Fibroblast of skin of right quadriceps (primary cell): Measurements from ENCODE around the gene KRT35.

Experiments
- DNase-seq: peaks from one replicate; pipeline ENCODE4 v3.0.0-alpha.2; 2013

The KRT35 gene

DNA sequence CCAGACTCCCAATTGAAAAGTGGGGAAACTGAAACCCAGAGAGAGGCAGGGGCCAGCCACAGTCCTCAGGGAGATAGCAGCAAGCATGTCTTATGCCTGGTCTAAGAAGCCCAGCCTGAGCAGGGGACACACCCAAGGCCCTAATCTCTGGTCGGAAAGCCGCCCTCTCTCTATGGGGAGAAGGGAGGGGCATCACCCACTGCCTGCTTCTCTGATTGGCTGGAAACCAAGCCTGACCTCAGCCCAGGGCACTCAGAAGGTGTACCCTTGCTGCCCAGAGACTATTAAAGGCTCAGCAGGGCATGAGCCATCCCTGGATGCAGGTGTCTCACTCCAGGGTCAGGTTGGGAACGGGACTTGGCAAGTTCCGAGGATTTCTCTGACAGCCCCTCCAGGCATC is 30.2 kb upstream of the KRT35 start:
- no peak for DNase-seq

DNA sequence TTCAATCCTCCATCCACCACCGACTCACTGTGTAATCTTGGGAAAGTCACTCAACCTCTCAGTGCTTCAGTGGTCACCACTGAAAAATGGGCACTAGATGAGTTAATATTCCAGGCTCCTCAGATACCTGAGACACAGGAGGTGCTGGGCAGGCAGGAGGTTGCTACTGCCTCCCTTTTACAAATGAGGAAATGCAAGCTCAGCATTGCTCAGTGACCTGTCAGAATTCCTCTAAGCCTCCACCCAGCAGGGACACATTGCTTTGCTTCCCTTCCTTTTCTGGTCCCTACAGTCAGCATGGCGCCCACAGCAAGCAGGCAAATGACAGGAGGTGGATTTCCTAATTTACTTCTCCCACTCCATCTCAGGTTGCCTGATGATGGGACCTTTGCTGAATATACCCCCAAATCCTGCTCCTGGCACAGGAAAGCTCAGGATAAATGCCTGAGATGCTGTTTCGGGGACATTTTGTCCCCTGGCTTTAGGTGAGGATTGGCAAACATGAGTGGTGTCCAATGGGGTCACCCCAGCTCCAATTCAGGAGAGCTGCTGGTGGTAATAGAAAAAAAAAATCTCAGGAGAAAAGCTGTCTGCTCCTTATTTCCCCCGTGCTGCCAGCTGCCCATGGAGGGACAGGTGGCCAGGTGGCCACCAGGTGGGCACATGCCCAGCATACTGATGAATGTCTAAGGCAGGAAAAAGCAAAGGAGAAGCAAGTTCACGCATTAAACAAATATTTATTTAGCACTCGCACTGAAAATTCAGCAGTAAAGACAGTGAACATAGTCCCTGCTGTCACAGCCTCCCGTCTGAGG is 29.5 kb upstream of the KRT35 start:
- no peak for DNase-seq

DNA sequence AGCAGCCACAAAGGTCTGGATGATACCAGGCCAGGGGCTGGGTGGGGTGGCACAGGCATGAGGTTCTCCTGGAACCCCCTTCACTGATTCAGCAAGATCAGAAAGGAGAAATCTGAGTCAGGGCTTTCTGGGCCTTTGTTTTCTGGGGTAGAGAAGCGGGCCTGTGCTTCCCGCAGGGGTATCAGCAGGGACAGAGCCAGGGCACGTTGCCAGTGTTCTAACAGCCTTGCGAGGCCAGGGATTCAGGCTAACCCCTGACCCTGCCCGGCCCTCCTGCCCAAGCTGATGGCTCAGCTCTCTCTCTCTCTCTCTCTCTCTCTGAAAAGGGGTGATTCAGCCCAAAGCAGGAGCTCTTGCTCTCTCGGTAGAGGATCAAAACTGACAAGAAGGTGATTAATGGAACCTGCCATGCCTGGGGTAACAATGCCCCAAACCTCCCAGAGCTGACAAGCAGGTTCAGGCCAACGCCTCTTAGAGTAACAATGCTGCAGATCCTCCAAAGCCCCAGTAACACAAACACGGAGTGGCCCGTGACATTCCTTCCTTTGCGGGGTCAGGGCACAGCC is 26.4 kb upstream of the KRT35 start:
- DNase-seq, result no peak

DNA sequence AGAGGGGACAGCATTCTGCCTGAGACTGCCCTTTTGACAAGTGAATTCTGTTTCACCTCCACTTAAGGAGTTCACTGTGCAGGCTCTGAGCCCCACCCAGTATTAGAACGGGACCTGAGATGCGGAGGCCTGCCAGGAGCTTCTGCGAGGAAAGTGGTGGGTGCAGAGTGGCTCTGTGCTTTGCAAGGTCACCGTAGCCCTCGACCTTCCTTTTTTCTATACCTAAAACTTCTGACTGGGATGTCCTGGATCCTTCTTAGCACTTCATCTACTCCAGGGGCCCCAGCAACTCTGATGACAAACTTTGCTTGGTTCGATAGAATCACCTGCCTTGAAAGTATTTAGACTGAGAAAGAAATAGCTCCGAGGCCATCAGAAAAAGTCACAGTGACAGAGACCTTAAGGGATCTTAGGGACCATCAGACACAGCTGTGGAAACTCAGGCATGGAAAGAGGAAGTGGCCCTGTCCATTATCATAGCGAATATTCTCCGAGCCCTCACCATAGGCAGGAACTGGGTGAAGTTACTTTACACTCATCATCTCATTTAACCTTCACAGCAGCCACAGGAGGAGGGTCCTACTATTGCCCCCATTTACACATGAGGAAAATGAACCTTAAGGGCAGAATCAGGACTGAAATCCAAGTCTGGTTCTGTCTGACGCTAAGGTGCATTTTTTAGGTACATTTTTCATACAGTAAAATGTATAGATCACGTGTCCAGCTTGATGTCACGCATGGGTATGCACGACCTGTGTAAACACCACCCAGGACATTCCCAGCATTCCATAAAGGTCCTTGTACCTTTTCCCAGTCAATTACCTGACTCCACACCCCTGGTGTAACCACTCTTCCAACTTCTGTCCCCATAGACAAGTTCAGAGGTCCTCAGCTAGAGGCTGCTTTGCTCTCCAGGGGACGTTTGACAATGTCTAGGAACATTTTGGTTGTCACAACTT is 25.1 kb upstream of the KRT35 start:
- no peak for DNase-seq

DNA sequence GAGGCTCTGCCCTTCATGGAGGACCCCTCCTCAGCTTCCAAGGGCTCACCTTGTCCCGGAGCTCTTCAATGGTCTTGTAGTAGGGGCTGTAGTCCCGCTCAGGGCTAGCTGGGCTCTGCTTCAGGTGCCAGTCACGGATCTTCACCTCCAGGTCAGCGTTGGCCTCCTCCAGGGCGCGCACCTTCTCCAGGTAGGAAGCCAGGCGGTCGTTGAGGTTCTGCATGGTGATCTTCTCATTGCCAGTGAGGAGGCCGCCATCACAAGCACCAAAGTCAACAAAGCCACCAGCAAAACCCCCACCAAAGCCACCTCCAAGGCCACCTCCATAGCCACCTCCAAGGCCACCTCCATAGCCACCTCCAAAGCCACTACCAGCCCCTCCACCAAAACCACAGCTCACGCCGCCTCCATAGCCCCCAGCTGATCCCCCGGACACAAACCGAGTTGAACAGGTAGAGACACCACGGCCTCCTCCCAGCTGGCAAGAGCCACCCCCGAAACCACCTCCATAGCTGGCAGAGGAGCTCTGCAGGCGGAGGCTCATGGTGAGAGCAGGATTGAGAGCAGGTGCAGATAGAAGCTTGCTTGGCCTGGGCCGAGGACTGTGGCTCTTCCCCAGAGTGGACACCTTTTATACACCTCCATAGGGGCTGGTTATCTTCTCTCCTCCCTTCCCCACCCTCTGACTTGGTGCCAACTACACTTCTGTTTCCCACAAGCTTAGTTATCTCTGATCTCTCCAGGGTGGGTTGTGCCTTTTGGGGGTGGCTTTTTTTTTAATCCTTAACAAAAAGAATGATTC is 24.3 kb upstream of the KRT35 start, which contains the start of gene KRT13:
Gene KRT13, minus strand, starts transcription at position 606 of the 802 bp plus-strand sequence. Its CDS starts 62 bp downstream, at position 544.
- DNase-seq, result no peak

DNA sequence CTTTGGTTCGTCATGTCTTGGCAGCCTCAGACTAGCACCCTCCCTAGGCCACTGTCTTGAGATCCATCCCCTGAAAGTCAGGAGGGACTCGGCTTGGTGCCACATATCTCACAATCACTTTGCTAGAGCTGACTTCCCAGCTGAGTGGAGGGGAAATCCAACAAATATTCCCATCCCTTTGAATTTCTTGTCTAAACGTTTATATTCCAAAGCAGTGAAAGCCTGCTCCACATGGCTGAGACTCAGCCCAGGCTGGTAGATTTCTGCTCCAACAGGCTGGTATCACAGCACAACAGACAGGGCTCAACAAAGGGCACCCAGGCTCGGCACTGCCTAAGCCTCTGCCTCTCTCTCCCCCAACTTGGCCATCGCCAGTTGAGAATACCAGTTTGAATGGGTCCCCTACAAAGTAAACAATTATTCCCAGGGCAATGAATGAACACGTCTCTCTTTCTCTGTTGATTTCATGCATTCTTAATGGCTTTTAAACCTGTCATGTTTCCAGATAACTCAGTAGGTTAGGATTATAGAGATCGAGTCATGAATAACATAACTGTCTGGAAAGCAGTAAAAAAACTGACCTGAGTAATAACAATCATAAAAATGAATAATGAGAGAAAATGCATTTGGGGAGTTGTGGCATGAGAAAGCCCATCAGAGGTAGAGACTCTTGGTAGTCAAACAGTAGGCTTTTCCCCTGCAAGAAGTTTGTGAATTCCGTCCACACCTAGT is 23.5 kb upstream of the KRT35 start:
- DNase-seq, result peak; percentile 50

DNA sequence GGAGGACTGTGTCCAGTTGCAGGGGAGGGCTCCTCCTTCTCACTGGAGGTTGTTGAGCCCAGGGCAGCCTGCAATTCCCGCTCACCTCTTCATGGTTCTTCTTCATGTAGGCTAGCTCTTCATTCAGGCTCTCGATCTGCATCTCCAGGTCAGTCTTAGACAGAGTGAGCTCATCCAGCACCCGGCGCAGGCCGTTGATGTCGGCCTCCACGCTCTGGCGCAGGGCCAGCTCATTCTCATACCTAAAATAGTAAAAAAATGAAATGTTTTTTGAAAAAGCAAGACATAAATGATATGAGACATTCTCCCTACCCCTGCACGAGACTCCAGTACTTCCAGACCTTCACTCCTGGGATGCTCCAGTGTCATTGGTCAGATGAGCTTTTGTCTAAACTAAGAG is 22.3 kb upstream of the KRT35 start:
- no peak for DNase-seq

DNA sequence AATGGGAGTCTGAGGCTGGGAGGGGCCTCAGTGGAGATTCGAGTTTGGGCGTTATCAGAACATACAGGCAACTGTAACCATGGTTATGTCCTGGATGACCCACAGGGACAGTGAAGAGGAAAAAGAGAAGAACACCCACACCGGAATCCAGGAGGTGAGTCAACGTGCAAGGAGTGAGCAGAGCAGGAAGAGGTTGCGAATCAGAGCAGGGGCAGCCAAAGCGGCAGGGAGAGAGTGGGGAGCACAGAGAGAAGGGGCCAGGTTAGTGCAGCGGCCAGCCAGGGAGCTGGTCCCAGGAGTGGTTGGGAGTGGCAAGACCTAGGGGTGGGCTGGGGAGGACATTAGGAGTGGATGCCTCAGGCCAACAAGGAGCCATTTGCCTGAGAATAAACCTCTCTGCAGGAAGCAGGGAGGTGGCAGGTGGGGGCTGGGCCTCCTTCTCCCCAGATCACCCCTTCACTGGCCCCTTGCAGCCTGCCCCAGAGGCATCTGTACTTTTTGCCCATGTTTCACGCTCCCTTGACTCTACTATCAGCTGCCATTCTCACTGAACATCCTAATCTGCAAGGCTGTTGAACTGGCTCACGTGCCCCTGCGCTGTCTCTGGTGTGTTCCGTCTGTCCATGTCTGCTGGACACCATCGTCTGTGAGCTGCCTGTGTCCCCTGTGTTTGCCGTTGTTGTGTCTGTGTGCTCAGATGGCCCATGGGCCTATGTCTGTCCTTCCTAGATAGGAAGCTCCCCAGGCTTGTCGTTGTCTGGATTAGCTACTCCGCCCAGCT is 19.4 kb upstream of the KRT35 start:
- DNase-seq, result peak; percentile 72

DNA sequence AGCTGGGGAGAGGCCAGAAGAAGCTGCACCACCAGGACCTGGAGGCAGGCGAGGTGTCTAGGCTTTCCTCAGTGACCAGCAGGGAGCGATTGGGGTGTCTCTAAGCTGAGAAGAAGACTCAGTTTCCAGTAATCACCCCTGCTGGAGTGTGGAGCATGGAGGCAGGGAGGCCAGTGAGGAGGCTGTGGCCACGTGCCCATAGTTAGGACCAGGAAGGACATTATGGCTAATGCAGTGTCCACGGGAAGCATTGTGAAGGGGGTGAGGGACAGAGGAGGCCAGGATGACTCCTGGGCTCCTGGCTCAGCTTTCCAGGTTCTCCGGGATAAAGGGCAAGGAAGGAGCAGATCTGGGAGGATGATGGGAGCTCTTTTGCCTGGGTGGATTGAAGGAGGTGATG is 18.8 kb upstream of the KRT35 start:
- DNase-seq, result no peak

DNA sequence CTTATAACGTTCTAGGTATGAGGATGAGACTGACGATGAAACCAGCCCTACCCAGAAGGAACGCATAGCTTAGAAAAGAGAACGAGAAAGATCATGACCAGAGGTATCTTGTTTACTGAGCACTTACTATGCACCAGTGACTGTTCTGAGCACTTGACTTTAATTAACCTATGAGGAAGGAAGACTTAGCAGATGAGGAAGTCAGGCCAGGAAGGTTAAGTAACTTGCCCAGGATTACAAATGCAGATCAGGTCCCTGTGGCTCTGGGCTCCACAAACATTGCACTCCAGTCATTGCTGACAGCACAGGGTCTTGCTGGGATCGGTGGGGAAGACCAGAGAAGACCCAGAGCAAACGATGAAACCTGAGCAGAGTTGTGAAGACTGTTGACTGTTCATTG is 17.3 kb upstream of the KRT35 start:
- DNase-seq, result no peak

DNA sequence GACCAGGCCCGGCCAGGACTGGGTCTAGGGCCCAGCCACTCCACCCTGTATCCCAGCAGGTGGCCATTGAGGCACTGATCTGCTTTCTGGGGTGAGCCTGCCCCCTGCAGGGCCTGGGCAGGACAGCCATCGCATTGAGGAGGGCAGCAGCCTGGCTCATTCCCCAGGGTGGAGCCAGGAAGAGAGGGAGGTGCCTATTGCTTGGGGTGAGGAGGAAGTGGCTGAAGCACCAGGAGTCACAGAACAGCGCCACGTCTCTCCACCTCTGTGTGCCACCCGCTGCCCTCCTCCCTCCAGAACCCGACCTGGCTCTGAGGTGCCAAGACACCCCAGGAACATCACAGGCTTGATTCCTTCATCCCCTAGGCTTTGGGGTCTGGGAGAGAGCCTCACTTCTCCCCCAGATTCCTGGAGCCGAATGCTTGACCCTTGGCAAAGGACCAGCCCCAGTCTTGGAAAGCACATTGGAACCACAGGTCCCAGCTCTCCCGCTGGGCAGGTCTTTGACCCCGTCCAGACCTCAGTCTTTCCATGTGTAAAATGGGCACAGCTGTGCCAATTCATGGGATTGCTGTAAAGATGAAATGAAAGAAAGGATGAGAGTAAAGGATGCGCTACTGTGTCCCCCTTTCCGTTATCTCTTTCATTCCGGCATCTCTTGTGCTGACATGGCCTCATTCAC is 16.0 kb upstream of the KRT35 start:
- peak; percentile 83 for DNase-seq

DNA sequence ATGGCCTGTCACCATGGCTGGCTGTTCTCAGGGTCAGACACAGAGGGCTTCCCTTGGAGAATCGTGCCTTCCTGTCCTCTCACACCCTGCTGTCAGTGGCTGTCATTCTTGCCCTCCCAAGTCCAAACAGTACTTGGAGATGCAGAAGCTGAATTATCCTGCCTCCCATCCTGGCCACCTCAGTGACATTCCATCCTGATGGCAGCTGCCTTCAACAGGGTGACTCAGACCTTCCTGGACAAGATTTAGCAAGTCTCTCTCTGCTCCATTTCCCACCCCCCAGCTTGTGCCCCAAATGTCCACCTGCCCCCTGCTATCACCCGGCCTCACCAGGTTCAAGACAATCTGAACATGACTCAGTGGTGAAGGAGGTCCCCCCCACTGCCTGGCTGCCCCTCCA is 13.6 kb upstream of the KRT35 start:
- DNase-seq, result peak; percentile 40

DNA sequence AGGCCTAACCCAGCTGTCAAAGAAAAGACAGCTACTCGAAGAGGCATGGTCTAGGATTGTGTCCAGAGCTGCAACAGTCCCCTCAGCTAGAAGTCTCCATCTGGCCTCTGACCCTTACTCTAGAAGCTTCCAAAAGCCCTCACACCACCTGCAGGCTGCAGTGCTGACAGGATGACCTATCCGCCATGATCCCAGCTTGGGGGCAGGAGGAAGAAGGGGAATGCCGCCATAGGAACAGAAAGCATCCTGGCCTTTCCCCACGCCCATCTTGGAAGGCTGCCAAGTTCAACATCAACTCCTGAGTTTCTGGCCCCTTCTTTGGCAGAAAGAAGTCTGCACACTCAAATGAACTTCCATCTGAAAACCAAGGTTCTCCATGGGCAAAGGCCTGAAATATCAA is 11.8 kb upstream of the KRT35 start:
- DNase-seq, result peak; percentile 29

DNA sequence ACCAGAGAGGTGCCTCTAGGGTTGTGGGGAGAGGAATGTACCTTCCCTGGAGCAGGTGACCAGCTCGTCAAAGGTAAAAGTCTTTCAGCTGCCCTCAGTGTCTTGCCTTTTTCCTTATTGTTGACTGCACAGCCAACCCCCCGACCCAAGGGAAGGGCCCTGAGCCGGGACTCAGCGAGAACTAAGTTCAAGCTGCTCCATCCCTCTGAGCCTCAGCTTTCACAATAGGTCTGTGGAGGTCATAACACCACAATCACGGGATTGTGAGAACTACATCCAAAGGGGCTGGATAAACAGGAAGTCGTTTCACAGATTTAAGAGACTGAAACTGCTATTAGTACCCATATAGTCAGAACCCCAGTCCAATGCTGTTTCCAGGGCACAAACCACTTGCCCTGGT is 11.4 kb upstream of the KRT35 start:
- DNase-seq, result no peak

DNA sequence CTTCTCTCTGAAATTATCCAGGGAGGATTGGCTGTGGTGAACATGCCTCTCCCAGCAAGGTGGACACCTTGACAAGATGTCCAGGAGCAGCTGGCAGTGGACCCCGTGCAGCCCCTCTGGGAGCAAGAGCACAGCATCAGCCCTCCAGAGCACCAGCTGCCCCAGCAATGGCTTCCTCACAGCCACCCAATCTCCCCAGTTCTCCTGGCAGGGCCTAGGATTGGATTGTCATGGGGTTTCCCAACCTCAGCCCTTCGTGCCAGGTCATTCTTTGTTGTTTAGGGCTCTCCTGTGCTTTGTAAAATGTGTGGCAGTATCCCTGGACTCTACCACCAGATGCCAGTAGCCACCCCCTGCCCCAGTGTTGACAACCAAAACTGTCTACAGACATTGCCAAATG is 10.5 kb upstream of the KRT35 start:
- DNase-seq, result no peak

DNA sequence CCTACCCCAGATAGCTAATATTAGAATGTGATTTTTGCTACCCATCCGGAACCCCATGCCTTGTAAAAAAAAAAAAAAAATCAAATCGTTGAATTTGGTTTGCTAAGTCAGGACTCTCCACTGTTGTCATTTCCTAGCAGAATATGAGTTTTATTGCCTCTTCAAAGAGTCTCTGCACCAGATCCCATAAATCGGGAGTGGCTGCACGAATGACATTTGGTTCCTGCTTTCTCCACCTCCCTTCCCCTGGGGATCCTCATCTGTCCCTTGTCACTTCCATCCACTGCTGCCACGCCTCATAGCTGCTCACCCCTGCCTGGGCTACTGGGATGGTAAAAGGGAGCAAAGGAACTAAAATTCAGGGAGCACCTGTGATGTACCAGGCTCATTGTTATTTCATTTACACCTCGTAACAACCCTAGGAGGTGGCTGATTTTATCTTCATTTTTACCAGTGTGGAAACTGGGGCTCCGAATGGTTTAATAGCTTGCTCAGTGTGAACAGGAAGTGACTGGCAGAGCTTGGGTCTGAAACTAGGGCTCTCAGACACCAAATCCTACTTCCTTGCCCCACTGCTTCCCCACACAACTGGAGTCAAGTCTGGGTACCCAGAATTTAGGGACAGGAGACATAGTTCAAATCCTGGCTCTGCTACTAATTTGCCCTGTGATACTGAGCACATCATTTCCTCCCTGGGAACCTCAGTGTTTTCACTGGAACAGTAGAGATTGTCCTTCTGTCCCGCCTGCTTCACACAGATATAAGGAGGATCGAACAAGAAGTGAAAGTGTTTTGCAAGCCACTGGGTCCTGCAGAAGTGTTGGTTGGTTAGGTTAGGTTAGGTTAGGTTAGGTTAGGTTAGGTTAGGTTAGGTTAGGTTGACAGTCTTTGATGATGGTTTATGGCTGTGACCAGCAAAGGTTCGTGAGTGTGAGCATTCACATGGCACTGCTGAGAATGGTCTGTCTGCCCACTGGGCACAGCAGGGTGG is 9.3 kb upstream of the KRT35 start:
- no peak for DNase-seq

DNA sequence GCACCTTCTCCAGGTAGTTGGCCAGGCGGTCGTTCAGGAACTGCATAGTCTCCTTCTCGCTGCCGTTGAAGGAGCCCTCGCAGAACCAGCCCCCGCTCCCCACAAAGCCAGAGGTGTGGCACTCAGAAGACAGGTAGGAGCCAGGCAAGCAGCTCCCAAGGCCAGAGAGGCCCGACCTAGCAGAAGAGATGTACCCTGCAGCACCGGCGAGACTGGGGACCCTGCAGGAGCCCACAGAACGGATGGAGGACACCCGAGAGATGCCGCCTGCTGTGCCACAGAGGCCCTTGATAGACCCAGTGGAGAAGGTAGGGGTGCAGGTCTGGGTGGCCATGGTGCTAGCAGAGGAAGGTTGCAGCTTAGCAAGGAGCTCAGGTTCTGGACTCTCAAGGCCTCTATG is 8.6 kb upstream of the KRT35 start, which contains the start of gene KRT36:
Gene KRT36, minus strand, starts transcription at position 380 of the 400 bp plus-strand sequence. Its CDS starts 46 bp downstream, at position 334.
- DNase-seq, result no peak

DNA sequence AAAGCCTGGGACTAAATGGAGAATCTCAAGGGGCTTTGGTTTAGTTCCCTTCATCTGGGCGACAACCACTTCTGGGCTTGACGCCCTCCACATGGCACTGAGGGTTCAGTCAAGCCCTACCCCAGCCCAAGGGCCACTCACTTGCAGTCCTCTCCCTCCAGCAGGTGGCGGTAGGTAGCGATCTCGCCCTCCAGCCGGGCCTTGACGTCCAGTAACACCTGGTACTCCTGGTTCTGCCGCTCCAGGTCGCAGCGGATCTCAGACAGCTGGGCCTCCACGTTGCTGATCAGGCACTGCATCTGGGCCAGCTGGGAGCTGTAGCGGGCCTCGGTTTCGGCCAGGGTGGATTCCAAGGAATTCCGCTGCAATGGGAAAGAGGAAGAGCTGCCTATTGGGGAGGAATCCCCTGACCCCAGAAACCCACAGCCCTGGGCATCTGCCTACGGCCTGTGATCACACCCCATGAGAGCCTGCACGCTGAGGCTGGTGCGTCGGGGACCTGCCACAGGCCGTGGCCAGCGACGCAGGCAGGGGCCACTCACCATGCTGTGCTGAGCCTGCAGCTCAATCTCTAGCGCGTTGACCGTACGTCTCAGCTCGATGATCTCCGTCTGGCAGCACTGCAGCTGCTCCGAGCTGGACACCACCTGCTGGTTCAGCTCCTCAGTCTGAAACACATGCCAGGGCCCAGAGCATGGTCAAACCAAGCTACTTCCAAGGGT is 6.0 kb upstream of the KRT35 start:
- DNase-seq, result no peak
